ENCODE measurements around the gene ADAMTS2.

ADAMTS2 gene

DNA sequence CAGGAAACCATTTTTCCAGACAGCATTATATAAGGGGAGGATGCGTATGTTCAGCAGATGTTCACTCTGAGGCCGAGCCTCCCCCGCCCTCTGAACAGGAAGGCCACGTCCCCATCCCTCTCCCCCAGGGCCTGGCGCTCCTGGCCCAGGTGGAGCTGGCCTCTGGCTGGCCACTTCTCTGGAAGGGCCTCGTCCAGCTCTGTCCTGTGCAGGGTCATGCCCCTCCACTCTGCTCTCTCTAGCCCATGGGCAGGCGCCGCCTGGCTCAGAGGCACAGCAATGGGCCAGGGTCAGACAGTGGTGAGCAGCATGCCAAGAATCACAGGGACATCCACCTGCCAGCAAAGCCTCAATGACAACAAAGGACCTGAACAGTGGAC lies 34.2 kb downstream of the ADAMTS2 start:
- no peak for DNase-seq (ENCODE audit: low spot score)

- DNase-seq (ENCODE audit: low spot score): no peak
Observed at GRCh38 chr5:179310439-179311090, 34.7 kb downstream of the ADAMTS2 start.

- DNase-seq (ENCODE audit: low spot score): no peak
Observed at GRCh38 chr5:179309751-179310320, 35.4 kb downstream of the ADAMTS2 start.

GRCh38 chr5:179309383-179309670 lies 35.9 kb downstream of the ADAMTS2 start:
- no peak for DNase-seq (ENCODE audit: low spot score)

- DNase-seq (ENCODE audit: low spot score): no peak
Observed at GRCh38 chr5:179308563-179309382, 36.5 kb downstream of the ADAMTS2 start.

- no peak for DNase-seq (ENCODE audit: low spot score)
Observed at GRCh38 chr5:179307931-179308471, 37.3 kb downstream of the ADAMTS2 start.

DNA sequence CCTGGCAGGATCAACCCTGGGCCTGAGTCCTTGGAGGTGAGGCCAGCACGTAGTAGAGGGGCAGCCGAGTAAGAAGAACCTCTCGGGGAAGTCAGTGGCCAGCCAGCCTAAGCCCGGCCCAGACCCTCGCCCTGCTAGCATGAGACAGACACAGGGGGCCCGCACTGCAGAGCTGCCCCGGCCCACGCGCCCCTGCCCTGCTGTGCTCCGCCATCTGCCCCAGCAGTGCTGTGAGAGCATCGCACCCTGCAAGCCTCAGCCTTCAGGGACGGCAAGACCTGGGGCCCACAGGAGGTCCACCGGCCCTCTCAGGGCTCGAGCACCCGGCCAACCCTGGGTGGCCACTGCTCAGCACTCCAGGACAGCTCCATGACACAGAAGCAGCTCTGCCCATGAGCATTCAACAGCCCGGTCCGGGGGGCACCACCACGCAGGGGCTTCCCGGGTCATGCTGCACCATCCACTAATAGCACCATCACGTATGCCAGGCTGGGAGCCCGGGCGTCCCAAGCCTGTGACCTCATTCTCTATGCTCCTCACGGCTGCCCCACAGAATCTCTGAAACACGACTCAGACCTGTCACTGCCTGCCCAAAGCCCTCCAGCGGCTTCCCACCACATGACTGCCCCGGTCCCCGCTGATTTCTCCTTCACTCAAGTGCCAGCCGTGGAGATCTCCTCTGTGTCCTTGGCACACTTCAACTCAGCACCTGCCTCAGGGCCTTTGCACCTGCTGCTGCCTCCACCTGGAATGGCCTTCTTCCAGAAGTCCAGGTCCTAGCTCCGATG lies 38.1 kb downstream of the ADAMTS2 start:
- DNase-seq (ENCODE audit: low spot score): no peak

DNA sequence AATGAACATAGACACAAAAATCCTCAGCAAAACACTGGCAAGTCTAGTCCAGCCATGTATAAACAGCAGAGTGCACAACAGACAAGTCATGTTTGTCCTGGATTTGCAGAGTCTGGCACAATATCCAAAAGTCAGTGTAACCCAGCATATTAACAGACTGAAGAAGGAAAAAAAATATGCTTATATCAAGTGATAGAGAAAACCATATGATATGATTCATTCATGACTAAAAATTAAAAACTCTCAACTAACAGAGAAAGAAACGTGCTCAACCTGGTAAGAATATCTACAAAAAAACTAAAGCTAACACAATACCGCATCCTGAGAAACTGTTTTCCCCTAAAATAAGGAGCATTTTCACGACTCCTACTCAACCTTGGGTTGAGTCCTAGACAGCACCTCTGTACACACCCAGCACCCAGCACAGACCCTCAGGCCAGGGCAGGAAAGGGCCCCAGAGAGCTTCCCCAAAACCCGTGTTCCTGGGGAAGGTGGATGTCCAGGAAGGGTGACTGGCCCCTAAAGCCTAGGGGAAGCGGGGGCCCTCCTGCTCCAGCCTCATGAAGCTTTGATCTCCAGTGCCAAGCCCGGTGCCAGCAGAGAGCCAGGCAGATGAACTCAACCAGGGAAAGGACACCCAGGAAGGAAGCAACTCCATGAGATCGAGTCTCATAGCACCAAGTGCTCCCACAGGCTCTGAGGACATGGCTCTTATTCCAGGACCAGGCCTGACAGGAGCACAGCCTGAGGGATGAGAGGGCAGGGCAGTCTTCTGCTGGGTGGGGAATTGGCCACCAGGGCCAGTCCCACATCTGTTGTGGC lies 38.9 kb downstream of the ADAMTS2 start:
- no peak for DNase-seq (ENCODE audit: low spot score)

- no peak for DNase-seq (ENCODE audit: low spot score)
Observed at GRCh38 chr5:179304871-179305270, 40.4 kb downstream of the ADAMTS2 start.

- no peak for DNase-seq (ENCODE audit: low spot score)
Observed at GRCh38 chr5:179304466-179304865, 40.8 kb downstream of the ADAMTS2 start.

GRCh38 chr5:179303451-179304200 lies 41.6 kb downstream of the ADAMTS2 start:
- no peak for DNase-seq (ENCODE audit: low spot score)

DNA sequence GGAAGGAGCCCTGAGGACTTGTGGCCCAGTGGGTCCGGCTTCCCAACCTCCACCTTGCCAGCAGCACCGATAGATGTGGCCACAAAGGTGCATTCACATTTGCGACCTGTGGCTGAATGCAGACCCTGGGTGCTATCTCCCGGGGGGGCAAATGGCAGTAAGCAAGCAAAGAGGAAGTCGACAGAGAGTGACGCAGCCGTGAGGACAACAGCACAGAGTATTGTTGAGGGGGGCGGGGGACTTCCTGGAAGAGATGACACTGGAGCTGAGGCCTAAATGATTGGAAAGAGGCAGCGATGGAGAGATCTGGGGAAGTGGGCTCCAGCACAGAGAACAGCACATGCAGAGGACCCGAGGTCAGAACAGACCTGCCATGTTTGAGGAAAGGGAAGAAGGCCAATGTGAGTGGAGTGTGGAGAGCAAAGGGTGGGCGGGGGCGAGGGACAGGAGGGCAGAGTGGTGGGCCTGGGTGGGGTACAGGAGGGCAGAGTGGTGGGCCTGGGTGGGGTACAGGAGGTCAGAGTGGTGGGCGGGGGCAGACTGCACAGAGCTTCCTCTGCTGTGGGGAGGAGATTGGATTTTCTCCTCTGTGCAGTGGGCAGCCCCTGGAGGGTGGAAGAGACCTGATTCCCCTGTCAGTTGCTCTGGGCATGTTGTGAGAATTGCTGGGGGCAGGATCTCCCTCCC lies 42.6 kb downstream of the ADAMTS2 start:
- no peak for DNase-seq (ENCODE audit: low spot score)

- no peak for DNase-seq (ENCODE audit: low spot score)
Observed at GRCh38 chr5:179301796-179302195, 43.5 kb downstream of the ADAMTS2 start.

DNA sequence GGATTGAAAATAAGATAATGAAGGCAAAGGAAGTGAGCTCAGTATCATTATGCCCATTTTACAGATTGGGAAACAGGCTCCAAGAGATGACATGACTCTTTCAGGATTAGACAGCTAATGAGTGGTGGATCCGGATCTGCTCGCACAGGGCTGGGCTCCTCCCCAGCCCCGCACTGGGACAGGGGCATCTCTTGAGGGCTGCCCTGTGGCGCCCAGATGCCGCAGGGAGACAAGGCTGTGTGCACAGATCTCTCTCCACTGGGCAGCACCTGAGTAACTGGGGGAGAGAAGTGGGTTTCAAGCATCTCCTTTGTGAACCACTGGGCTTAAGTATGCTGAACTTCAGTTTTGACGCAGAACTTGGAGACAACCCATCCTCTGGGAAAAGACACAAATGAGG lies 43.9 kb downstream of the ADAMTS2 start:
- DNase-seq (ENCODE audit: low spot score): no peak

- DNase-seq (ENCODE audit: low spot score): no peak
Observed at GRCh38 chr5:179300581-179301180, 44.6 kb downstream of the ADAMTS2 start.

- no peak for DNase-seq (ENCODE audit: low spot score)
Observed at GRCh38 chr5:179298181-179298993, 46.9 kb downstream of the ADAMTS2 start.

DNA sequence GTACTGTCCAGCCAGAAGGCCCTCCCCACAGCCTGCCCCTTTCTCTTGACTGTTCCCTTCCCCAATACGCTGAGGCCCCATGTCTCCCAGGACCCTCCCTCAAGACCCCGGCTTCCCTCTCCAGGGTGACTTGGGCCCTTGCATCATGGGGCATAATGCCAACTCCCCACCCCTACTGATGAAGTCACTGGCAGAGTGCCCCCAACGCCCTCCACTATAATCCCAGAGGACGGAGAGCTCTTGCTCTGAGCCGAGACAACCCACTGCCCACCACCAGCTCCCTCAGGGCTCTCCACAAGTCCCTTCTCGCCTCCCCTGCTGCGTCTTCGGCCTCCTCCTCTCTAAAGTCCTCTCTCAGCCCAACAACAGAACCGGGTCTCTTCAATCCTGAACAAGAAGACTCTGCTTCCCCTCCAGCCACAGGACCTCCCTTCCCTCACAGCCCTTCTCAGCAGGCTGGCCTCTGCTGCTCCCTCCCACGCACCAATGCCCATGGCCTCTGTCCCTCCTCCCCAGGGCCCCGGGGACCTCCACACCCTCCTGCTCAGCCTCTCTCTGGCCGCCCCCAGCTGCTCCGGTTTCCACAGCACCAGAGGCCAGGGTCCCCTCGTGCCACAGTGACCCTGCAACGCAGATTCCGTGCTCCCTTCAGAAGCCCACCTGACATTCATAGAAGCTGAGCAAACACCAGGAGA lies 47.6 kb downstream of the ADAMTS2 start:
- DNase-seq (ENCODE audit: low spot score): no peak

- DNase-seq (ENCODE audit: low spot score): no peak
Observed at GRCh38 chr5:179297026-179297425, 48.2 kb downstream of the ADAMTS2 start.
